ENCODE data around the gene DAAM2. TPM values are rescaled to one million over a fixed set of nuclear protein-coding genes. Genes with fewer than 3 reads are reported as not detected.

DAAM2 gene
- total RNA-seq, 4 donors from 2014 or later: 15.7 to 31.6 (median 20.7) TPM

DNA sequence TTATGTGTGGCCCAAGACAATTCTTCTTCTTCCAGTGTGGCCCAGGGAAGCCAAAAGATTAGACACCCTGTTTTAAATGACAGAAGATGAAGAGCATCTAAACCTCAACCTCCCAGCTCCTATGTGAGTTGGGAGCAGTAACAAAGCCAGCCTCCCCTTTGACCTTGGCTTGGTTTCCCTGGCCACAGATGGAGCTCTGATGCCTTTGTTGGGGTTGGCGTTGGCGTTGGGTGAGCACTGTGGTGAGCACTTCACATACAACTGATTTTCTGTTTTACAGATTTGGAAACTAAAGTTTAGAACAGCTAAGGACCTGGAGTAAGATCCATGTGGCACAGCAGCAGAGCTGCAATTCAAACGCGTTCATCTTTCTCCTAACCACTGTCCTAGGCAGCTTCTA lies 22.1 kb downstream of the DAAM2 start:
- no peaks in the 10 kb centered on the region for H3K27me3 ChIP-seq
- in situ Hi-C loops (cut with MboI; ENCODE audit: low pct_ligation_motif_present in 1 of 4, low pct_unique_long_range_greater_than_20kb in 1 of 4, low sequenced_read_pairs in 3 of 4): no loop called here
- H3K36me3 ChIP-seq: no peaks in the 10 kb centered on the region
- no peak for DNase-seq
- no peaks in the 10 kb centered on the region for H3K9me3 ChIP-seq
- H3K4me1 ChIP-seq: peaks cover 0 to 16% (median 5%) of the 10 kb centered on the region in 4 donors
- TF ChIP-seq, protein P1, sequence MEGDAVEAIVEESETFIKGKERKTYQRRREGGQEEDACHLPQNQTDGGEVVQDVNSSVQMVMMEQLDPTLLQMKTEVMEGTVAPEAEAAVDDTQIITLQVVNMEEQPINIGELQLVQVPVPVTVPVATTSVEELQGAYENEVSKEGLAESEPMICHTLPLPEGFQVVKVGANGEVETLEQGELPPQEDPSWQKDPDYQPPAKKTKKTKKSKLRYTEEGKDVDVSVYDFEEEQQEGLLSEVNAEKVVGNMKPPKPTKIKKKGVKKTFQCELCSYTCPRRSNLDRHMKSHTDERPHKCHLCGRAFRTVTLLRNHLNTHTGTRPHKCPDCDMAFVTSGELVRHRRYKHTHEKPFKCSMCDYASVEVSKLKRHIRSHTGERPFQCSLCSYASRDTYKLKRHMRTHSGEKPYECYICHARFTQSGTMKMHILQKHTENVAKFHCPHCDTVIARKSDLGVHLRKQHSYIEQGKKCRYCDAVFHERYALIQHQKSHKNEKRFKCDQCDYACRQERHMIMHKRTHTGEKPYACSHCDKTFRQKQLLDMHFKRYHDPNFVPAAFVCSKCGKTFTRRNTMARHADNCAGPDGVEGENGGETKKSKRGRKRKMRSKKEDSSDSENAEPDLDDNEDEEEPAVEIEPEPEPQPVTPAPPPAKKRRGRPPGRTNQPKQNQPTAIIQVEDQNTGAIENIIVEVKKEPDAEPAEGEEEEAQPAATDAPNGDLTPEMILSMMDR (IDR thresholded peaks at IDR 0.05): no peak
- no peak for TF ChIP-seq POLR2A (IDR thresholded peaks at IDR 0.05)
- no peak for TF ChIP-seq EP300 (IDR thresholded peaks at IDR 0.05; ENCODE audit: low read depth)
- no peak for TF ChIP-seq POLR2AphosphoS5 (IDR thresholded peaks at IDR 0.05)
- peak overlapping the region in 3 of 4 donors; percentile 16 to 27 (median 23) for H3K27ac ChIP-seq
- intact Hi-C loops (cut with DNase I; ENCODE audit: low total_unique reads): no loop called here
- H3K4me3 ChIP-seq: no peak overlapping the region
- WGBS, 2 donors (ENCODE audit: low coverage in 1 of 2): 91% methylated on average over 4 of the region's 4 CpGs; no CpG with 5 or more reads in 1 of the 2 donors

DNA sequence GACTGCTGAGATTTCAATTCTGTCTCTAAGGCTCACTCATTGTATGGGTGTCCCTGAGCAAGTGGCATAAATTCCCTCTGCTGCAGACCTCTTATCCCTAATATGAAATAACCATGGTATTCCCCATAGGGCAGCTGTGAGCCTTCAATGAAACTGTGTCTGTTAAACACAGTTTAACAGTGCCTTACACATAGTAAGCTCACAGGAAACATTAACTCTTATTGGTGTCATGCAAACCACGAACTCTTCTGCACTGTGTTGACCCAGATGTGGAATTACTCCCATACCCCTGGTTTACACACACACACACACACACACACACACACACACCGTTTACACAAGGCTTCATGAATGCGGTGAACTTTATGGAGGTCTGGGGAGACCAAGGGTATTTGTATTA lies 23.2 kb downstream of the DAAM2 start:
- H3K27ac ChIP-seq: peak overlapping the region in 2 of 4 donors; percentile 16 to 77
- H3K9me3 ChIP-seq: no peaks in the 10 kb centered on the region
- H3K4me1 ChIP-seq: peaks cover 0 to 21% (median 8%) of the 10 kb centered on the region in 4 donors
- in situ Hi-C loops (cut with MboI; ENCODE audit: low pct_ligation_motif_present in 1 of 4, low pct_unique_long_range_greater_than_20kb in 1 of 4, low sequenced_read_pairs in 3 of 4) (no loop called here), intact Hi-C loops (cut with DNase I; ENCODE audit: low total_unique reads) (no loop called here)
- H3K27me3 ChIP-seq: no peaks in the 10 kb centered on the region
- no peak for DNase-seq
- no peaks in the 10 kb centered on the region for H3K36me3 ChIP-seq
- H3K4me3 ChIP-seq: no peak overlapping the region
- no peak for TF ChIP-seq POLR2AphosphoS5 (IDR thresholded peaks at IDR 0.05)
- 35 to 71% methylated on average over 3 of the region's 3 CpGs for WGBS, 2 donors (ENCODE audit: low coverage in 1 of 2)

DNA sequence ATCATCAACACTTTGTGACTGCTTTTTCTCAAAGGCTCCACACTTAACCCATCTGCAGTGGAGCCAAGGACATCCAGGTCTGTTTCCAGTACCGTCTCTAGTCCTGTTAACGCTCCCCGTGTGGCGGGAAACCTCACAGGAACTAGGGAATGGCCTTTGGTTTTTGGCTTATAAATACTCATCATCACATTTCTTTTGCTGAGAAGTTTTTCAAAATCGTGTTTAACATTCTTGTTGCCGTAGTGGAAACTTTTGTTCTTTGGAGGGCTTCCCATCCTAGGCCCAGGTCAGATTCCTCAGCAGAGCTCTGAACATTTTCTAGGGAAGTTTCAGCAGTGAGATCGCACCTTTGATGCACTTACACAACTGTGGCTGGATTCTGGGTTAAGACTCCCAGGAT lies 24.6 kb downstream of the DAAM2 start:
- Histone ChIP-seq H3K4me1 (peaks cover 0 to 23% (median 10%) of the 10 kb centered on the region in 4 donors), H3K4me3 (no peak overlapping the region), H3K27me3 (no peaks in the 10 kb centered on the region), H3K9me3 (no peaks in the 10 kb centered on the region), H3K27ac (peak overlapping the region; percentile 56 to 83 (median 79)), H3K36me3 (no peaks in the 10 kb centered on the region)
- 67 to 69% methylated on average over 3 to 7 of the region's 7 CpGs for WGBS, 2 donors (ENCODE audit: low coverage in 1 of 2)
- TF ChIP-seq EP300 (IDR thresholded peaks at IDR 0.05; ENCODE audit: low read depth) (peak; percentile 53), POLR2AphosphoS5 (IDR thresholded peaks at IDR 0.05) (peak in 2 of 3 donors; percentile 29 to 59), POLR2A (IDR thresholded peaks at IDR 0.05) (no peak)
- TF ChIP-seq, protein P1 (IDR thresholded peaks at IDR 0.05): no peak
- DNase-seq: no peak
- in situ Hi-C loops (cut with MboI; ENCODE audit: low pct_ligation_motif_present in 1 of 4, low pct_unique_long_range_greater_than_20kb in 1 of 4, low sequenced_read_pairs in 3 of 4) (no loop called here), intact Hi-C loops (cut with DNase I; ENCODE audit: low total_unique reads) (no loop called here)

DNA sequence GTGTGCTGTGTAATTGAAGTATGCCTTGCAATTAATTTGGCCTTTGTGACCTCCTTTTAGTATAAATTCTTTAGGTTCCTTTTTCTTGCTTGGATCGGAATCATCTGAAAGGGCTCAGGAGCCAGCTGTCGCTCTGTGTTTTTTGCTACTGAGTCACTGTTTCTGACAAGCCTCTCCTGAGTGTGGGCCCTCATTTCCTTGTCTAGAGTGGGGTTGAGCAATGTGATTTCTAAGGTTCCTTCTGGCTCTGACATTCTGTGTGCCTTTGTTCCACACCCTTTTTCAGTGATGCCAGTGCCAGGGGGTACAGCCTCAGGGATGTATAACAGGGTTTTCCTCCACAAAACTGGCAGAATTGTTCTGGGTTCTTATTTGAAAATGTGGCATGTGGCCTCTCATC lies 26.5 kb downstream of the DAAM2 start:
- intact Hi-C loops (cut with DNase I; ENCODE audit: low total_unique reads): no loop called here
- TF ChIP-seq EP300 (IDR thresholded peaks at IDR 0.05; ENCODE audit: low read depth) (no peak), POLR2AphosphoS5 (IDR thresholded peaks at IDR 0.05) (no peak), POLR2A (IDR thresholded peaks at IDR 0.05) (no peak)
- TF ChIP-seq, protein P1 (IDR thresholded peaks at IDR 0.05): no peak
- peak overlapping the region; percentile 77 to 83 (median 79) for H3K27ac ChIP-seq

DNA sequence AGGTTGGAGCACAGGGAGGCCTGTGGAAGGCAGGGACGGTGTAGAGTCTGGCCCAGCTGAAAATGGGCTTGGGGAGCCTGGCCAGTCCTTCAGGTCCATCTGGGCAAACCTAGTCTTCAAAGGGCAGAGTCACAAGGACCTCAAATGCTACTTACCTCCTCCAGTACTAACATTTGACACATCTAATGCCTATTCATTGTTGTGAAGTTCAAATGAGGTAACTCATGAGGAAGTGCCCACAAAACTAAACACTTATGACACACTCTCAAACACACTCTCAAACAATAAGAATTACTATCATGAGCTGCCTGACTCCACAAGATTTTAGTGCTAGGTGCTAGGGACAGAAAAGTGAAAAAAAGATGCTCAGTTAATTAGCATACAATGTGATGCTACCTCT lies 27.1 kb downstream of the DAAM2 start:
- in situ Hi-C loops (cut with MboI; ENCODE audit: low pct_ligation_motif_present in 1 of 4, low pct_unique_long_range_greater_than_20kb in 1 of 4, low sequenced_read_pairs in 3 of 4) (no loop called here), intact Hi-C loops (cut with DNase I; ENCODE audit: low total_unique reads) (no loop called here)
- Histone ChIP-seq H3K27me3 (no peaks in the 10 kb centered on the region), H3K4me1 (peaks cover 0 to 46% (median 14%) of the 10 kb centered on the region in 4 donors), H3K9me3 (no peaks in the 10 kb centered on the region), H3K27ac (peak overlapping the region; percentile 77 to 83 (median 79)), H3K36me3 (no peaks in the 10 kb centered on the region), H3K4me3 (no peak overlapping the region)
- no peak for DNase-seq
- 41 to 100% methylated on average over 1 of the region's 1 CpG for WGBS, 2 donors (ENCODE audit: low coverage in 1 of 2)
- TF ChIP-seq POLR2A (IDR thresholded peaks at IDR 0.05) (no peak), POLR2AphosphoS5 (IDR thresholded peaks at IDR 0.05) (no peak), EP300 (IDR thresholded peaks at IDR 0.05; ENCODE audit: low read depth) (no peak)
- TF ChIP-seq, protein P1 (IDR thresholded peaks at IDR 0.05): no peak

More for the DNA sequence above, 26.5 kb downstream of the DAAM2 start:
- Histone ChIP-seq H3K9me3 (no peaks in the 10 kb centered on the region), H3K27me3 (no peaks in the 10 kb centered on the region), H3K4me3 (no peak overlapping the region), H3K36me3 (no peaks in the 10 kb centered on the region), H3K4me1 (peaks cover 0 to 41% (median 11%) of the 10 kb centered on the region in 4 donors)
- whole genome bisulfite sequencing, 2 donors (ENCODE audit: low coverage in 1 of 2): 67% methylated on average over 2 of the region's 2 CpGs; no CpG with 5 or more reads in 1 of the 2 donors
- in situ Hi-C loops (cut with MboI; ENCODE audit: low pct_ligation_motif_present in 1 of 4, low pct_unique_long_range_greater_than_20kb in 1 of 4, low sequenced_read_pairs in 3 of 4): no loop called here
- no peak for DNase-seq
